Renal cortex interstitium (tissue), 11 donors: Measurements from ENCODE around the gene TOMM5. TPM values are rescaled to one million over a fixed set of nuclear protein-coding genes. Genes with fewer than 3 reads are reported as not detected.
A peak's percentile ranks its signal among the peaks of the same experiment; 100 is the strongest.

Source experiments
- DNase-seq, 11 donors: peaks; one replicate each; pipeline ENCODE4 v3.0.0-alpha.2; 2013; ENCODE audit warnings: low read depth in 9 of 11, low spot score in 4 of 11; ENCODE audit errors: extremely low read depth in 1 of 11
- polyA plus RNA-seq, 3 donors: library from polyadenylated mRNA; unstranded; fragments of 120-200 nt; gene quantifications; one replicate each; pipeline ENCODE4 v1.2.1, GENCODE V29; 2013; ENCODE audit not compliant: insufficient read length in 3 of 3

The TOMM5 gene
- polyA plus RNA-seq, 3 donors: 101 to 132 (median 131) TPM

- DNase-seq: no peak
Measured at GRCh38 chr9:37543468-37543867, 48.9 kb downstream of the TOMM5 start.

- DNase-seq: no peak
Measured at GRCh38 chr9:37542895-37543294, 49.5 kb downstream of the TOMM5 start.

GRCh38 chr9:37542488-37542887, 49.9 kb downstream of the TOMM5 start:
- DNase-seq: no peak

GRCh38 chr9:37541465-37541864, 50.9 kb downstream of the TOMM5 start:
- no peak for DNase-seq

GRCh38 chr9:37540634-37541033, 51.8 kb downstream of the TOMM5 start:
- DNase-seq: peak in 3 of 11 donors; percentile 2 to 18 (median 12)

GRCh38 chr9:37539634-37540033, 52.8 kb downstream of the TOMM5 start:
- DNase-seq: no peak

Other genes starting within 250 kb of the TOMM5 start
- gene GRHPR, start 169.9 kb downstream of the TOMM5 start, polyA plus RNA-seq: 100 to 1,000 TPM; 120 to 142 (median 135) TPM
- gene ZBTB5, start 127.1 kb downstream of the TOMM5 start, polyA plus RNA-seq: 10 to 100 TPM; 32.5 to 33.7 (median 33.0) TPM
- gene POLR1E, start 106.6 kb downstream of the TOMM5 start, polyA plus RNA-seq: 10 to 100 TPM; 23.3 to 26.8 (median 25.9) TPM
- 10 to 100 TPM; 13.2 to 14.7 (median 13.2) TPM for gene FBXO10, start 16.2 kb downstream of the TOMM5 start, polyA plus RNA-seq
- gene FRMPD1, start 58.4 kb upstream of the TOMM5 start, polyA plus RNA-seq: 1 to 10 TPM in 2 of 3 donors, under 1 TPM in 1; 0.88 to 1.1 (median 1.0) TPM
- 10 to 100 TPM; 12.8 to 23.9 (median 16.9) TPM for gene TRMT10B, start 161.2 kb upstream of the TOMM5 start, polyA plus RNA-seq
- gene EXOSC3, start 192.5 kb upstream of the TOMM5 start, polyA plus RNA-seq: 10 to 100 TPM; 43.7 to 45.2 (median 45.0) TPM
- 10 to 100 TPM; 31.9 to 36.9 (median 32.2) TPM for gene DCAF10, start 208.2 kb upstream of the TOMM5 start, polyA plus RNA-seq